ENCODE data around the gene ANO1.

GRCh38 chr11:70067591-70068341 is 10.4 kb upstream of the ANO1 start:
- no peak for TF ChIP-seq CTCF (conservative IDR thresholded peaks at IDR 0.05)
- no peak for TF ChIP-seq ZFX (IDR thresholded peaks at IDR 0.05)
